GM18508 (cell line): Measurements from ENCODE around the gene COL3A1.

Experiments used
- ATAC-seq: cut with Tn5 transposase; IDR thresholded peaks from one replicate; pipeline ENCODE4 v1.9.1; 2021; ENCODE audit warnings: moderate number of reproducible peaks; ENCODE audit not compliant: insufficient read depth, unreplicated experiment

COL3A1 gene

DNA sequence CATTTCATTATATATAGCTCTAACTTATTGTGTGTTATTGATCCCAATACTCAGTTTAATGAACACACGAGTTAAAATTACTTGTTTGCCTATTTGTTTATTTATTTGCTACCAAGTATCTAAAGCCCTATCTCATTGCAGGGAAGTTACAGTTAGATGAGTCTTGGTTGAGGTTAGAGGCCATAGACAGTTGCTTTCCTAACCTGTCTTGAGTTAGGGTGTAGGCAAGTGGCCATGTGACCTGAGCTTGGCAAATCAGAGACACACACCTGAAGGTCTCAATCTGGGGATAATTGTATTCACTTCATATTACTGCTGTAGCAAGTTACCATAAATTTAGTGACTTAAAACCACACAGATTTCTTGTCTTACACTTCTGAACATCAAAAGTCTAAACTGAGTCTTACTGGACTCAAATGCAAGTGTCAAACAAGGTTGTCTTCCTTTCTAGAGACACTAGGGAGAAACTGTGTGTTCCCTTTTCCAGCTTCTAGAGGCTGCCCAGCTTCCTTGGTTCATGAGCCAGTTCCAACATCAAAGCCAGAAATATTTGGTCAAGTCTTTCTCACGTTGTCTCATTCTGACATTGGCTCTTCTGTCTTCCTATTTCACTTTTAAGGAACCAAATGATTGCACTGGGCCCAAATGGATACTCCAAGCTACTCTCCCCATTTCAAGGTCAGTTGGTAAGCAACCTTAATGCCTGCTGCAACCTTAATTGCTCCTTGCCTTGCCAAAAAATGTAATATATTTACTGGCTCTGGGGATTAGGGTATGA, 39.7 kb downstream of the COL3A1 start:
- no peak for ATAC-seq

DNA sequence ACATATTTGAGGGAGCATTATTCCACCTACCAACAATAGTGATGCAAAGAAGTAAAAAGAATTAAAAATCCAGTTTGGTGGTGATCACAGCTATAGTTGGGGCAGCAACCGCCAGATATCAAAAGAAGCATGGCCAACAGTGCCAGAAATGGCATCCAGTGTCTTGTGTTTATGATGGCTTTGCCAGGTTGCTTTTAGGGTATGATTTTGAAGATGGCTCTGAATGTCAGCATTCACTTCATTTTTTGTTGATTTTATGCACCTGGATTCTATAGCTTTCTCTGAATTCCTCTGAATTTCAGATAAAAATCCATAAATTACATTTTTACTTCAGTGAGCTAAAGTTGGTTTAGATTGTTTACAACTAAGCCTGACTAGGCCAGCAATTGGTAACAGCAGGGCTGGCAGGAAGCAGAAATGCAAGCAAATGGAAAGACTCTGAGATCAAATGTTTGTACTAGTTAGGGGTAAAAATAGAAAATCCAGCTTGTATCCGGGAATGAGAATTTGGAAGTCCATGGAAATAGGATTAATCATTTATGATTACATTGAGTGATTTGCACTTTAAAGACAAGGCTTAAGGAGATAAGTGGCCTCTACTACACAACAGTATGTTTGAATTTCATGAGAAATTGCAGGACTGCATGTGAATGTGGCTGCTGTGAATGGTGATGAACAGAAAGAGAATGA, 40.4 kb downstream of the COL3A1 start:
- no peak for ATAC-seq

DNA sequence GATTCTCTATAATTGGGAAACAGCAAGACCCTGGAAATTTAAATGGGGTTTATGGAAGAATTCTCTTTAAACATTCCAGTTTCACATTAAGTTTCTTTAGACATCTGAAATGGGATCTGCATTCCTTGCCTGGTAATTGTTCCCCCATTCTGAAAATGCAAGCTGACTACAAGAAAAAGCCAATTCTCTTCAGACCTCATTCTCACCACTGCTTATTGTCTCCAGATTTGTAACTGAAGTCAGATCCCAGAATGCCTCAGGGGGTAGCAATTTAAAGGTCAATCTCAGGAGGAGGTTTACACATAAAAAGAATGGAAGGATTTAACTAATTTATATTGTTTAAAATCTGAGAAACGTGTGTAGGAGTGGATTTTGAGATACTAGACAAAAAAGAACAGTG, 41.2 kb downstream of the COL3A1 start:
- ATAC-seq = no peak

DNA sequence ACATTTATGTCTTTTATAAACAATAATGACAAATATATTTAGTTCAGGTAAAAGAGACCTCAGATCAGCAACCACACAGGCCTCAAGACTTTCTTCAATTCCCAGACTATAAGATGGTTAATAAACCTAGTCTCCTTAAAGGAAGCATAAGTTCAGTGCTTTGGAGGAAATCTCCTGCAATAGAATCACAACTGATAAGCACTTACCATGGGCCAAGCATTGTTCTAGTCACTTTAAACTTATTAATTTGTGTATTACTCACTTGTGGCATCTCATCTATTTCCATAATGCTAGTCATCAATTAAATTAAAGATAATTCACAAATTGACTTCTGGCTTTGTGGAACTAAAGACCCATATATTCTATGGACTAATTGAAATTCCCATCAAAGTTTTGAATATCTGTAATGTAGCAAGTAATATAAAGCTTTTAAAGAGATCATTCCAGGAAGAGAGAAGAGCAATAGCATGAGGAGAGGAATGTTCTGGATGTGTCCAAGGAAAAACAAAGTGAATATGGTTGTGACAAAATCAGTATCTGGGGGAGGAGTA, 42.2 kb downstream of the COL3A1 start:
- no peak for ATAC-seq

DNA sequence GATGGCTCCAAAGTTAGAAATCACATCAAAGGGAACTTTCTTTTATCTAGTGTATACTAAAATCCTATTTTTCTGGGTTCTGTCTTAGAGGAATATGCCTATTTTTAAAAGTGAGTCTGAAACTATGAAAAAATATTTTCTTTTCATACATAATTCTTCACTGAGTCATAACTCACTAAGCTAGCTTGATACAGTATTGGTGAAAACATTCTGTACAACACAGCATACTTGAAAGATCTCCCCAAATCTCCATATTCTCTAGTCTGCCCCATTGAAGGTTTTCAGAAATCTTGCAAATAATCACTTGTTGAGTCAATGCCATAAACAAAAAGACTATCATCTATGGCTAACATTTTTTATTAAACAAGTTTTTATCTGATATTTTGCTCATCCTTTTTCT, 44.5 kb downstream of the COL3A1 start:
- ATAC-seq = no peak

DNA sequence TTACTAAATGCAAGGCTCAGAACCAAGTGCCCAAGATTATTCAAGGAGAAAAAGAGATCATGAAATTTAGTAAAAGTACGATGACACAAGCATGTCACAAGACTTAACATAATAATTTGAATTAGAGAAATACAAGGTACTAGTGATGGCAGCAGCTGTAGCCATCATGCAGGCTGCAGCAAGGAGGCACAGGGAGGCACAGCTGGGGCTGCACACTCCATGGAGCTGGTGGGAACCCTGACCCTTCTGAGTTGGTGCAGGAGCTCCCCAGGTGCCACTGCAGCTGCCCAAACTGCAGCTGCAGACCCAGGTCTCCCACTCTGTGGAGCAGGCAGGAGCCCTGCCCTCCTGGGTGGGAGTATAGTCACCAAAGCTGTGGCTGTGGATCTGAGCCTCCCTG, 46.0 kb downstream of the COL3A1 start:
- no peak for ATAC-seq

DNA sequence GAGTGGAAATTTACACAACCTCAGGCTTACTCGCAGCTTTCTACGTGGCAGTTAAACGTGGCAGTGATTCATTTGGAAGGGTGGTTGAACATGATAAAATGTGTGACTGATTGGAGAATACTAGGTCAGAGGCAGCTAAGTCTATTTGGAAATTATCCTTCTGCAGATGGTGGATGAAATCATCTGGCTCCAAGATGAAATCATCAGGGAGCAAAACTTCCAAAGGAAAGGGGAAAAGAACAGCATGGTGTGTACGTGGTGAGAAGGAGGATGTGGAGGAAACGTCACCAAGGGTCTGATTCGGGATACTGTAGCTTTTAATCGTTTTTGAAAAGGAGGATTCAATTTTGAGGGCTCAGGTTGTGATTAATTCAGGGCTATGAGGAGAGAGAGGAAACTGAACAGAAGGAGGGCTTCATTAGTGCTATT, 47.9 kb downstream of the COL3A1 start:
- ATAC-seq = no peak

DNA sequence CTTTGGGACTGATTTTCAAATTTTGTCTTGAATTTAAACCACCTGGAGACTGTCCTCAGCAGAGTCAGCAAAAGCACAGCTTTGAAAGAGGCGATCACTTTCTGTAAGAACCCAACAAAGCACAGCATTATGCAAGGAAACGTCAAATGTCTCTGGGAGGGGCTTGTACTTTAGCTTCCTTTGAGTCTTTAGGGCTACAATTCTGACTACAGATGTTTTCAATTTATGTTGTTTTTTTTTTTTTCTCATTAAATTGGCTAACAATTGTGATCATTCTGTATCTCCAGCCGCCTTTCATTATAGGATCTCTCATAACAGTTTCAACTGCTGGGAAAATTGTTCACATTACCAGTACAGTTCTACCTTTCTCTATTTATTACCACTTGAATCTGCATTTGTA, 48.3 kb downstream of the COL3A1 start:
- no peak for ATAC-seq

DNA sequence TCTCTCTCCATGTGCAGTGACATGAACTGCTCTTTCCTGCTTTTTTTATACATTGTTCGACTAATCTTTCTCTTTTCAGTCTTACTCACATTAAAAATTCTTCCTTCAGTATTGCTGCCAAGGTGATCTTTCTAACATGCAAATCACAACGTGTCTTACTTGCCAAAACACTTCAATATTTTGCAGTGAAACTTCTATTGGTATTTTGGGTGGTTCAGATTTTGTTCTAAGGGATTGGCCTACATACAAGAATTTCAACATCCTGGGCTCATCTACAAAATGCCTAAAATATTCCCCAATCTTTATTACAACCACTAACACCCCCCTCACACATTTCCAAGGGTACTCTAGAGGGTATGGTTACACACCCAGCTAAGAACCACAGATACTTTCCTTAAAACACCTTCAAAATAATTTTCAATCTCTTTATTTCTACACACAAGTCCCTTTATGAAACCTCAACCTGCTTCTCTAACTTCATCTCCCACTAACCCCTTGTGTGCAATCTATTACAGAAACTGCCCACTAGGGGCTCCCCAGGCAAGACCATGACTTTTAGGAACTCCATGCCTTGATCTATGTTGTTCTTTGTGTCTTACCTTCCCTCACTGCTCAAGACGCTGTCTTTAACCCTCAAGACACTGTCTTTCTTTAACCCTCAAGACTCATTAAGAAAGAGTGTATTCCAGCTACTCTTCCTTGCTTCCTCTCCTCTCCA, 50.9 kb downstream of the COL3A1 start:
- ATAC-seq = peak; percentile 95

DNA sequence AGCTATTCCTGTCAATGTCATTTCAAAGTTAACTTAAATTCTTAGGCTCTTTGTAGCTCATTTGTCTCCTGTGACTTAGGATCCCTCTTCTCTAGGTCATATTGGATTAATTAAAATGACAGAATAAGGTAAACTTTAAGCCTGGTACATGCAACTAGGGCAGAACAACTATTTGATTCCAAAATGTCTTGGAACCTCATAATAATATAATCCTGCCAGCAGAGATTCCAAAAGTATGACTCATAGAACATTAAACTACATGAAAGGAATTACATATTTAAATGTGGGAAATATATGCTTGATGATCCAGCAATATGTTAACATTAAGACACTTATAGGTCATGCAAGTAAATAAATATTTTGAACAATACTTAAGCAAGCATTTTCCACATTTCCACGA, 63.3 kb downstream of the COL3A1 start:
- ATAC-seq = no peak

DNA sequence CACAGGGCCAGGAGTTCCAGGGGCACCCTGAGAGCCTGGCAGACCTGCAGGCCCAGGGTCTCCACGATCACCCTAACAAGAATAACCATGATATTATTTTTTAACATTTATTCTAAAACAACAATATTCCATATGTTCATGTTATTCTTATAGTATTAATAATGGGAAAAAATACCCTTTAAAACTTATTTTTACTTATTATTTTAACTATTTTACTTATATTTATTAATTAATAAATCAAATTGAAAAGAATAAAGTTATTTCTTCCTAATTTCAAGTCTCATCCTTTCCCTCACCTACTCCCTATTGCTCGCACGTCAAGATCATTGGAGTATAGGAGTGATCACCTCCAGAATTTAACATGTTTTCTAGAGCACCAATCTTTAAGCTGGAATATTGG, 71.7 kb downstream of the COL3A1 start:
- ATAC-seq = no peak

DNA sequence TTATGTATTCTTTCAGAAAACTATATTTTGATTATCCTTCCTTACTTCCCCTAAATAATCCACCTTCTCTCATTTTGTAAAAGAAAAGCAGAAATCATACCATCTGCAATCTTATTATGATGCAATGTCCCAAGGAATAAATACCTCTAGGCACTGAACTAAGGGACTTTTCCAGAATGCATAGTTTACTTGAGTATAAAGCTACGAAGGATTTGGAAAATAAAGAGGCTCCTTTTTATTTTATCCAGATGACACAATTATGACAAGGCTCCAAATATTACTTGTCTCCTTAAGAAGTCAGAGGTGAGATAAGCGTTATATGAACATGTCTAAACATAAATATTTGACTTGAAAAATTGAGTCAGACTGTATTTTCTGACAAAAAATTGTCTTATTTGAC, 72.1 kb downstream of the COL3A1 start:
- no peak for ATAC-seq

DNA sequence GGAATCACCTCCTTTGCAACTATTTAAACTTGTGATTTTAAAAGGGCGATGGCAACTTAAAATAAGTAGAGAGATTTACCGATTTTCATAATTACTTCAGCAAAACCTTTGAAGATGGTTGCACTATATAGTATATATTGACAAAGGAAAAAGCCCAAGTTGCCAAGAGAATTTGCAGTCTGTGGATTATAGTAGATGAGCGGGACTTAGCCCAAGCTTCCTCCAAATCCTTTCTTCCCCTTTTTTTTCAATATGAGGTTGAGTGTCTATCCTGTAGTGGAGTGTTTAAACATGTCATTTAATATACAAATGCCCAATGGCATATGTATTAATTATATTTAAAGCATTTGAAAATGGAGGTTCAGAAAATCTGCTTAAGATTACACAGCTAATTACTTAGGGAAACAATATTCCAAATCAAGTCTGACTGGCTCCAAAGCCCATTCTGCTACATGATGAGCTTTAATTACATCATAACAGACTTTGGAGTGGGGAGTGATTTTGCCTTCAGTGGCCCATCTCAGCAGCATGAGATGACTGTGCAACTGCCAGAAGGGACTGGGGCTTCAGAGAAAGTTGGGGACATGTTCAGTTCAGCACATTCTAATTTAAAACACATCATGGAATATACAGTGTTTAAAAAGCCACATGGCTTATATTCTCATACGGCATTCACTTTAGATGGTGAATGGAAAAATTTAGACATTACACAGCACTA, 73.2 kb downstream of the COL3A1 start:
- no peak for ATAC-seq

DNA sequence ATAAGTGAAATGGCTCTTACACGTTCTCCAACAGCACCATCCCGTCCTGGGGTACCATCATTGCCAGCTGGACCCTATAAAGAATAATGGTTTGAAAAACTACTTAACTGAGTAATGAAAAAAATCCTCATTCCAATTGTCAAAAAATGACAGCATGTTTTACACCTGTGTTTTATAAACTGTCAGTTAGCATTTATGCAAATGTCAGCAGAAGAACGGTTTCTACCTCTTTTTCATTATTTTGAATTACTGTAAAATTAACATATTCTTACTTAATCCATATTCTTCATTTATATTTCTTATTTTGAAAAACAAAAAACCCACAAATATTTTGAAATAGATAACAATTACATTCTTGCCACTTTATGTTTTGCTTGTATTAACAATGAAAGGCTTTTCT, 74.0 kb downstream of the COL3A1 start:
- no peak for ATAC-seq

DNA sequence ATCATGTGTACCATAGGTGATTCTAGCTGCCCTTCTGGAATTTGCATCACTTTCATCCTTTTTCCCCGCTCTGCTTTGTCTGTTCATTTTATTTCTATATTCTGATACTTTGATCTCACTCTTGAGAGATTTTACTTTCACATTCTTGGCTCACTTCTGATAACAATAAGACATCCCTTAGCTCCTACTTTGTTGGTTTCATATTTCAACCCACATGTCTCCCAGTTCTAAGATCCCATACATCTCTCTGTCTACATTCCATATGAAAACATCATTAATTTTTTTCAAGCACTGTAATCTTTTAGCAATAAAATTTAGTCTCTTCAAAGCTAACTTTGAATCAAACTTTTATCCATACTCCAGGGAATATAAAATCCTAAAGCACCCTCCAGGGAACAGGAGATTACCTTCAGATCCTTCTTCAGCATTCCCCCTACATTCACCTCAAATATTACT, 75.6 kb downstream of the COL3A1 start:
- ATAC-seq = no peak

DNA sequence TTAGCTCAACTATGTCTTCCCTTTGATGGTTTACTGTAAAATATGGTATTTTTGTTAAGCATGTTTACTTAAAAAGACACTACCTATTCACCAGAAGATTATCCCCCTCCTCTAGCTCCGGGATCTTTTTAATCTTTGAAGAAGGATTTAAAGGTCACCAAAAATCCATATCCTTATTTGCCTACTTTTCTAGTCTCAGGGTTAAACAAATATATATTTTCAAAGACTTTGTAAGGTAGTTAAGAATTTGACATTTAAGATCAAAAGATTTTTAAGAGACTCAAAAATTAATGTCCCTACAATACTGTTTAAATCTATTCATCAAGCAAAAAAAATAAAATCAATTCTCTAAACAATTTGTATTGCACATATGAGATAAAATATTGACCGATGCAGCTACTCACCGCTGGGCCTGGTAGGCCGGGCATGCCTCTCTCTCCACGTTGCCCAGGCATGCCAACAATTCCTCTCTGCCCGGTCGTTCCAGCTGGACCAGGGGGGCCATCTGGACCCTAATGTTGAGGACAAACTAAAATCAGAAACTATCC, 76.1 kb downstream of the COL3A1 start:
- no peak for ATAC-seq

DNA sequence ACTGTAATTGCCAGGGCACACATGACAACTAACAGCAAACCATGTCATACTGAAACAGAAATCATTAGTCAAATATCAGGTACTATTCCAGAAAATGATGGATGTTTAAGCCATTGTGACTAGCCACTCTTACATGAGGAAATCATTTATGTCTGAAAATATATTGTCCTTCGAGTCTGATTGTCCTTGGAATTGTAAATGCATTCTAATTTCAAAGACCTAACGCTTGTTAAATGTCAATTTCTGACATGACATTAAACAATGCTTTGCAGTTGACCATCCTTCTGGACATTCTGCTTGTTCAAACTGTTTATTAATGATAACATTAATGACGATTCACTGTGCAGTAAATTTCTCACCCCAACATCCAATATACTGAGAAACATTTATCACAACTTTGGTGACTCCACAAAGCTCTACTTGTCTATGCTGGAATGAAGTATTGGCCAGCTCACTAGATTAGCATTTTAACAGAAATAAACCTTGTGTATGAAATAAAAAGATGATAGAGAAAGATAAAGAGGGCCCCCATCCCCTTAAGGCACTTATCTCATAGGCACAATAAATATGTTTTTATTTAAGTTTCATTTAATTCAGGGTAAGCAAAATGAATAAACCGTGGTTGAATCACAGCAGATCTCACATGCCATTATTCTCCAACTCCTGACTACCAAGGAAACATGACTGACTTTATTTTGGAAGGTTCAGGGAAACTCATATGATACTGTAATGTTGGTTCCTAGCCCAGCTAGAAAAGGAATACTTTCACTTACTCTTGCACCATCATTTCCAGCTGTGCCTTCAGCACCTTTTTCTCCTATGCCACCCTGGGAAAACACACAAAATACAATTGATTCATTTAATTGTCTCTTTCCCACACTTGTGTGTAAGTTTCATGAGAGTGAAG, 82.3 kb downstream of the COL3A1 start:
- no peak for ATAC-seq

DNA sequence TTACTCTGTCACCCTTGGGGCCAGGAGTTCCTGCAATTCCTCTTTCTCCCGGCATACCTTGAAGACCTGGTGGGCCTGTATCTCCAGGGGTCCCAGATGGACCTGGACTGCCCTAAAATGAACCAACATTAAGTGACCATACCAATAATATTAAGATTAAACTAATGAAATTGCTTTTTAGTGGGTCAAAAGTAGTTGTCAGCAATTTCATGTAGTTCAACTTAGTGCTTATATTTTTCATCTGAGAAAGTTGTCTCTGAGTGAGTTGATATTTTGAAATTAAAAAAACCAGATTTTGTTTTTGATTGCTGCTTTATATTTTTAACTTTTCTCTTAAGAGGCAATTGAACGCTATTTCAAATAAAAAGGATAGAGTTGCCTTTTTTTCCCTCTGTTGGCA, 83.1 kb downstream of the COL3A1 start:
- ATAC-seq = no peak

DNA sequence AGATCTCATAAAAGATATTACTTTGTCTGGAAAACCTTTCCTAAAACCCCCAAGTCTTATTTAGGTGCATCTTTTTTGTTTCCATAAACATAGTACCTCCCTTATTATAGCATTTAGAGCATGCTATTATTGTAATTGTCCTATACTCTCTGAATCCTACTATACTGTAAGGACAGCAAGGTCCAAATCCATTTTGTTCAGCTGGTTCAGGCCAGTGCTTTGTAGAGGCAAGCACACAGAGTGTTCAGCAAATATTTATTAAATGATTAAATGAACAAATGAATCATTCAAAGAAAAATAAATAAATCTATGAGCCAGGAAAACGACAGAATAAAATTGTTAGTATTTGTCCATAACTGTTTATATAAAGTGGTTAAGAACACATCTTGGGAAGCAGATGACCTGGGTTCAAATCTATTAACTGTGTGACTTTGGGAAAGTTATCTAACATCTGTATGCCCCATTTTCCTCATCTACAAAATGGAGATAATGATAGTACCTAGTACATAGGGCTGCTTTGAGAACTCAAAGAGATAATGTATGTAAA, 86.0 kb downstream of the COL3A1 start:
- no peak for ATAC-seq
